KMS-11 (cell line): Measurements from ENCODE around the gene PCSK6.
"Not testable (repeated sequence)": the region's sequence is repeated elsewhere in the genome, so short reads cannot be mapped to it uniquely, and the experiment has no call there.

ENCODE experiments used
- H2AFZ ChIP-seq: fragments of 200-600 bp; sonication (generic); 2 replicates; pipeline ENCODE4 v1.6.1; 2016; ENCODE audit warnings: antibody characterized with exemption, mixed run types, low read depth
- H3K27ac ChIP-seq: fragments of 200-600 bp; sonication (generic); 2 replicates; pipeline ENCODE4 v1.6.1; 2016; ENCODE audit warnings: mild to moderate bottlenecking, mixed run types
- H3K27me3 ChIP-seq: fragments of 200-600 bp; sonication (generic); 2 replicates; pipeline ENCODE4 v1.6.1; 2017; ENCODE audit warnings: mild to moderate bottlenecking, low read depth, mixed run types, moderate library complexity; ENCODE audit not compliant: insufficient read depth
- H3K36me3 ChIP-seq: fragments of 200-600 bp; sonication (generic); 2 replicates; pipeline ENCODE4 v1.6.1; 2017; ENCODE audit warnings: mild to moderate bottlenecking, mixed run types; ENCODE audit not compliant: insufficient read depth
- H3K4me1 ChIP-seq: fragments of 200-600 bp; sonication (generic); 2 replicates; pipeline ENCODE4 v1.6.1; 2016; ENCODE audit warnings: mild to moderate bottlenecking, low read depth, mixed run types; ENCODE audit not compliant: poor library complexity, severe bottlenecking
- H3K4me2 ChIP-seq: fragments of 200-600 bp; sonication (generic); 2 replicates; pipeline ENCODE4 v1.7.0; 2016; ENCODE audit warnings: mild to moderate bottlenecking, mixed run types
- H3K4me3 ChIP-seq: fragments of 200-600 bp; sonication (generic); IDR thresholded peaks from 2 replicates; pipeline ENCODE4 v1.6.1; 2017; ENCODE audit warnings: low read depth, low read length, mixed read lengths; ENCODE audit not compliant: insufficient read depth
- H3K79me2 ChIP-seq: fragments of 200-600 bp; sonication (generic); 2 replicates; pipeline ENCODE4 v1.6.1; 2016; ENCODE audit warnings: low read depth, mixed run types; ENCODE audit not compliant: insufficient read depth
- H3K9ac ChIP-seq: fragments of 200-600 bp; sonication (generic); 2 replicates; pipeline ENCODE4 v1.6.1; 2016; ENCODE audit warnings: mild to moderate bottlenecking, mixed run types
- H4K20me1 ChIP-seq: fragments of 200-600 bp; sonication (generic); 2 replicates; pipeline ENCODE4 v1.6.1; 2016; ENCODE audit warnings: mild to moderate bottlenecking, mixed run types; ENCODE audit not compliant: insufficient read depth
- CTCF ChIP-seq: fragments of 200-600 bp; sonication (generic); conservative IDR thresholded peaks from 2 replicates; pipeline ENCODE4 v1.6.1; 2017; ENCODE audit warnings: low read depth, mild to moderate bottlenecking, antibody characterized with exemption, low read length, moderate library complexity, mixed read lengths

Gene PCSK6

GRCh38 chr15:101378879-101379278 is 110.6 kb downstream of the PCSK6 start:
- Histone ChIP-seq H4K20me1 (no peaks in the 10 kb centered on the region), H3K27ac (no peak overlapping the region), H3K4me2 (no peak overlapping the region), H2AFZ (no peak overlapping the region), H3K36me3 (no peaks in the 10 kb centered on the region), H3K4me3 (no peak overlapping the region), H3K79me2 (no peaks in the 10 kb centered on the region), H3K9ac (no peak overlapping the region), H3K27me3 (no peaks in the 10 kb centered on the region), H3K4me1 (no peaks in the 10 kb centered on the region)
- TF ChIP-seq CTCF = no peak

- Histone ChIP-seq H3K4me2 (no peak overlapping the region), H3K27ac (no peak overlapping the region), H3K4me1 (no peaks in the 10 kb centered on the region), H4K20me1 (no peaks in the 10 kb centered on the region), H3K27me3 (no peaks in the 10 kb centered on the region), H3K9ac (no peak overlapping the region), H3K36me3 (no peaks in the 10 kb centered on the region), H2AFZ (no peak overlapping the region), H3K79me2 (no peaks in the 10 kb centered on the region), H3K4me3 (no peak overlapping the region)
- no peak for TF ChIP-seq CTCF
Observed at GRCh38 chr15:101378171-101378755, 111.2 kb downstream of the PCSK6 start.

GRCh38 chr15:101376615-101377395 is 112.7 kb downstream of the PCSK6 start:
- Histone ChIP-seq H3K4me3 (no peak overlapping the region), H4K20me1 (no peaks in the 10 kb centered on the region), H3K4me1 (no peaks in the 10 kb centered on the region), H3K27ac (no peak overlapping the region), H3K36me3 (no peaks in the 10 kb centered on the region), H3K9ac (no peak overlapping the region), H2AFZ (no peak overlapping the region), H3K4me2 (no peak overlapping the region), H3K79me2 (no peaks in the 10 kb centered on the region), H3K27me3 (no peaks in the 10 kb centered on the region)
- TF ChIP-seq CTCF = no peak

- not testable (repeated sequence) for H3K4me2 ChIP-seq, H3K4me3 ChIP-seq, H3K4me1 ChIP-seq, H3K36me3 ChIP-seq, H3K79me2 ChIP-seq, H3K27ac ChIP-seq, H2AFZ ChIP-seq, H4K20me1 ChIP-seq, H3K27me3 ChIP-seq, H3K9ac ChIP-seq
Observed at GRCh38 chr15:101375006-101375405, 114.5 kb downstream of the PCSK6 start.

- Histone ChIP-seq H2AFZ (no peak overlapping the region), H3K27me3 (no peaks in the 10 kb centered on the region), H3K79me2 (no peaks in the 10 kb centered on the region), H4K20me1 (no peaks in the 10 kb centered on the region), H3K4me2 (no peak overlapping the region), H3K4me1 (no peaks in the 10 kb centered on the region), H3K4me3 (no peak overlapping the region), H3K36me3 (no peaks in the 10 kb centered on the region), H3K27ac (no peak overlapping the region), H3K9ac (no peak overlapping the region)
- TF ChIP-seq CTCF = no peak
Observed at GRCh38 chr15:101374326-101374725, 115.2 kb downstream of the PCSK6 start.
